NCI-H446 treated with DMSO at 0.1 percent for 48 hours (cell line): ENCODE results near the gene NHLRC4.

Experiments
- DNase-seq: peaks from one replicate; lab custom pipeline; 2025; lab: John Stamatoyannopoulos, UW

The NHLRC4 gene

DNA sequence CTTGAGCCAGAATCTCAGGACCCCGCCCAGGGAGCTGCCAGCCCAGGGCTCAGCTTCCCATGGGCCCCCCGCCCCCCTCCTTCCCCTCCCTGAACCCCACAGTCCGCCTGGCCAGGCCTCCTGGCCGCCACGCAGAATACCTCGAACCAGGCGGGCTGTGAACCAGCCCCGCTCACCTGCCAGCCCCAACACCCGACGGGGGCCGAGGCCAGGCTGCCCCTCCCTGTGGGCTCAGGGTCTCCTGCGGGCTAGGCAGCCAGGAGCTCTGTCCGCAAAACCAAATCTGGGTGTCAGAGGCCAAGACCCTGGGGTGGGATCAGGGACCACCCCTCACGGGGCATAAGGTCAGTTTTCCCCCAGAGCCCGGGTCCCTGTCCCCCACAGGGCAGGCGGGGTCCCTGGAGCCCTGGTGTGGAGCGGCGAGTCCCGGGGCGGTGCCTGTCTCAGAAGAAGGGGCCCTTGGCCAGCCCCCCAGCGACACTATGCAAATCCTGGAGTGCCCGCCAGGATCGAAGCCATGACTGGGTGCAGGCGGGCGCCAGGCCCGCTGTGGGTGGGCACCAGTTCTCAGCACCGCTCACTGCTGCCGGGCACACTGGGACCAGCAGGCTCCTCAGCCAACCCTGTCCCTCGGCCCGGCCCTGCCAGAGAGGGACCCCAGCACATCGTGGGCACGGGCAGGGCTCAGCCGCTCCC lies 13.1 kb upstream of the NHLRC4 start:
- DNase-seq = no peak

DNA sequence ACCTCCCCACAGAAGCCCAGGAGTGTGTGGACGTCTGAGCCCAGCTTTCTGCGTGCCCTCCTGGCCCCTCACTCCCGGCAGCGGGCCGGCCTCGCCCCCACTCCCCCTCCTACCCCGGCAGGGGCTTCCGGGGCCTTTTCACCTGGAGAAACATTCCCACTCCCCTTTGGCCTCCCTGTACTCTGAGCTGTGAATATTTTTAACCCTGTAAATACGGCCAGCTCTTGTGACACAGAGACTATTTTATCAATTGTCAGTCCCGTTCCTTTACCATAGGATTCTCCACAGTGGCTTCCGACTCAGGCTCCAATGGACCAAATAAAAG lies 12.5 kb upstream of the NHLRC4 start:
- DNase-seq = no peak

DNA sequence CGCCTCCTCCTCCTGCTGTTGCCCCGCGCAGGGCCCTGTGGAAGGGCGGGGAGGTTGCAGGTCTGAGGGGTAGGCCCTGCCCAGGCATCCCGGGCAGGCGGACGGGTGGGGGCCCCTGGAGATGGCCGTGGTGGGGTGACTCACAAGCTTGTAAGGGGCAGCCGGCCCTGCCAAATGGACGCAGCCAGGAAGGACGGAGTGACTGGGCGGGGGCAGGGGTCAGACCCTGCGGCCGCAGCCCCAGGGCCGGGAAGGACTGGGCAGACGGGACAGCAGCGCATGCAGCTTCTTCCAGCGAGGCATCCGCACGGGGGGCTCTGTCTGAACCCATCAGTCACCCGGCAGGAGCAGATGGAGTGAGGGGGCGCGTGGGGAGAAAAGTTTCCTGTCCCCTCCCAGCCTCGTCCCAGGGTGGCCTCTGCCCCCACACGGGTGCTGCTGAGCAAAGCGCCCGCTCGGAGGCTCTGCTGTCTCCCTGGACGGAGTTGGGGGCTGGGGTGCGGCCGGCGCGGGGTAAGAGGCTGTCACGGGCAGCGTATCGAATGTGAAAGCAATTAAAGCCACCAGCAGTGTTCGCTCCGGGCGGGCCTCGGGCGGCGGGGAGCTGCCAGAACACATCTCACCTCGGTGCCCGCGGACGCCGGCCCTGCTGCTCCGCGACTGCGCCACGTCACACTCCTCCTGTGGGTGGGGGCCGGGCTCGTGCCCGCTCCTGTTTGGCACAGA lies 12.0 kb upstream of the NHLRC4 start:
- DNase-seq = no peak

DNA sequence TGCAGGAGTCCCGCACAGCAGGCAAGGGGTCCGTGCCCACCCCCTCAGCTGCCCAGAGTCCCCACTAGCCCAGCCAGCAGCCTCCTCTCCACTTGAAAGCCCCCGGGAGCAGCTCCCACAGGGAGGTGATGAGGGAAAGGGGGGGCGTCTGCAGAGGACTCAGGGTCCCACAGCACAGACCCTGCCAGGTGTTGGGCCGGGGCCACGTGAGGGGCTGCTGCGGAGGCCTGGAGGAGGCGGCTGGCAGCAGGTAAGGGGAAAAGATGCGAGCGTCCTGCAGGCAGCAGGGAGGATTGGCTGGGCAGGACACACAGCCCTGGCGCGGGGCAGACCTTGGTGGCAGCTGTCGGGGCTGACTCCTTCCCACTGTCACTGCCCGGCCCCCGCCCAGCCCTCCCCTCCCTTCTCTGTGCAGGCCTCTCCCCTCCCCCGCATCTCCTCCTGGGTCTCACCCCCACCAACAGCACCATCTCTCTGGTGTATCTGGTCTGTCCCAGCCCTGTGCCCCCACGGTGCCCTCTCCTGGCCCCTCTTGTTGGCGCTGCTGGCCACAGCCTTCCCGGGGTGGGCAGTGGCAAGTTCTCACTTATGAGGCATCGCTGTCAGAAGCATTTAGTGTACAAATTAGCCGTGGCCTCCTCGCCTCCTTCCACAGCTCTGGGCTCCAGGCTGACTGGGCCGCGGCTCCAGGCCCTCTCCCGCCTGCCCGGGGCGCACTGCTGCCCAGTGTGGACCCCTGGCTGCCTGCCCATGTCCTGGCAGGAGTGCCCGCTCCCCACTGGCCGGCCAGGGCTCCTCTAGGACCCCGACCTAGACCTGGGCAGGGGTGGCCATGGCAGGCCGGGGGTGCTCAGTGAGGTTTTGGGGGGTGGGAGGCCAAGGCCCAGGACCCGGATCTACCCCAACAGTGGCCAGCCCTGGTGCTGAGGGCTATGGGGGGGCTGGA lies 11.0 kb upstream of the NHLRC4 start:
- no peak for DNase-seq

DNA sequence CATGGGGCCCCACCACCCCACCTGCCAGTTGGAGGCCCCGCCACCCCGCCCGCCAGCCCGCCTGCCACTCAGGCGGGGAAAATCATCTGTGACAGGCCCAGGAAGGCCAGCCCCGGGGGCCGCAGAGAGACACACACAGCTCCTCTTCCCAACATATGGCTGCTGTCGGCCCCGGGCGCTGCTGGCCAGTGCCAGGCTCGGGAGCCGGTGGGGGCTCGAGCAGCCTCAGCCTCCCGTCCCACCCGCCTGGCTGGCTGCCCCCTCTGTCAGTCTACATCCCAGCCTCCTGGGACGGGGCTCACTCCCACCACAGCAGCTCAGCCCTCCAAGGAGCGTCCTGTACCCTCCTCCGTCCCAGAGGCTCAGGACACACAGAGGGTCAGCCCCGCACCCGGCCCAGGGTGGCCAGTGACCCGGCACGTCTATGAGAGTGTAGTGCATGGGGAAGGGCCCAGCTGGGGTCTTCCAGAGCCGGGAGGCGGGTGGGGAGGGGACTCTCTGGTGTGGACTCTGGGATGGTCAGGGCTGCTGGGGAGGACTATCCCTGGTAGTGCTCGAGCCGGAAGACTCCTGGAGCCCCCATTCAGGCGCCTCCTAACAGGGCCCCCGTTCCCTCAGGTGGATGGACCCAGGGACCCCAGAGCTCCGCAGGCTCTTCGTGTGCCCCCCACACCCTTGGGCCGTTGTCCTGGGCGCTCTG lies 10.2 kb upstream of the NHLRC4 start:
- no peak for DNase-seq

DNA sequence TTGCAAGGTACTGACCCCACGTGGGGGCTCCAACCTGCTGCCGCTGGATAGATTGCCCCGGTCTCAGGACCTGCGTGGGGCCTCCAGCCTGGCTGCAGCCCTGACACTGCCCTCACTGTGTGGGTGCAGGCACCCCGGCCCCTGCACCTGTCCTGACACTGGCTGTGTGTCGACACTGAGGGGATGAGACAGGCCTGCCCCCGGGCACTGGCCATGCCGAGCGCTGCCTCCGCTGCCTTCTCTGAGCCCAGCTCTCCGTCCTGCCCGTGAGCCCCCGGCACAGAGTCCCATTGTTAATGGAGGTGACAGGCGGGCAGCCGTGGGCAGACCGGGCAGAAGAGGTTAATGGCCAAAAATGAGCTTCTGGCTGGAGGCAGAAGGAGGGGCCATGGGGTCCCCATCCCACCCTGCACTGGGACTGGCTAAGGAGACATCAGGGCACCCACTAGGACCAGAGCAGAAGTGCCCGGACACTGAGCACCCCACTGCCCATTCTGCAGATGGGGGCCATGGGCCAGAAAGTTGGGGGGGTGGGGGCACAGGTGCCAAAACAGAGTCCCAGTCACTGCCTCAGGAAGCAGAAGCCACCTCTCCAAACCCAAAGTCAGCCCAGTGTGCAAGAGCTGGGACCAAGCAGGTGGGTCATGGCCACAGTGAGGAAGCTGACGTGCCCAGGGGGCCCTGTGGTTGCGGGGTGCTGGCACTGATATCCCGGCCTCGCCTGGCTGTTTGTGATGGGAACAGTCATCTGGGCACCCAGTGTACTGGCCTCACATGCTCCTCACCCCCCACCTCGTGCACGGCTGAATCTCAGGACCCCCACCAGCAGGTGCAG lies 9.1 kb upstream of the NHLRC4 start:
- DNase-seq = no peak

DNA sequence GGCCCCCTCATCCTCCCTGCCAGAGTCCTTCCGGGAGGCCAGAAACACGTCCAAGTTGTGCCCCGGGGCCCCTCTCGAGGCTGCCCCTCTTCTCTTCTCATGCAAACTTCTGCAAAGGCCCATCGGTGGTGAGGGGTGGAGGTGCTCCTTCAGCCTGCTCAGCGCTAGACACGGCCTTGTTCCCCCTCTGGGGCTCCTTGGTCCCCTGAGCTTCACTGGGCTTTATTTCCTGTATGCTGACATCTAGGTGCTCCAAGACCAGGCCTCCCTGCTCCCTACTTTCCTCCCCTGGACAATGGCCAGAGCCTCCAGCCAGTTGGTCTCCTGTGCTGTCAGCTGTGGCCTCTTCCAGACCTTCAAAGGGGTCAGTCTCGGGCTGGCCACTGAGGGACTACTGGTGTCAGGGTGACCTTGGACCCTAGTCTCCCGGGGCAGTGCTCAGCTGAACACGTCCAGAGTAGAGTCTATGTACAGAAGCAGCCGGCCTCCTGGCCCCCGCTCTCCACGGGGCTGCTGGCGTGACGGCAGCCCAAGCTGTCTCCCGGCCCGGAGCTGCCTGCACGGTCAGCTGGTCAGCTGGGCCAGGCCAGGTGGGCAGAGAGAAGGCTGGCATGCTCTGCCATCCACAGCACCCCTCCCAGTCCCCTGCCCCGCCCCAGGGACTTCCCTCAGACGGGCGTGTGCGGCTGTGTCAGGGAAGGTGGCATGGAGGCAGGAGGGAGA lies 8.3 kb upstream of the NHLRC4 start:
- DNase-seq = no peak

DNA sequence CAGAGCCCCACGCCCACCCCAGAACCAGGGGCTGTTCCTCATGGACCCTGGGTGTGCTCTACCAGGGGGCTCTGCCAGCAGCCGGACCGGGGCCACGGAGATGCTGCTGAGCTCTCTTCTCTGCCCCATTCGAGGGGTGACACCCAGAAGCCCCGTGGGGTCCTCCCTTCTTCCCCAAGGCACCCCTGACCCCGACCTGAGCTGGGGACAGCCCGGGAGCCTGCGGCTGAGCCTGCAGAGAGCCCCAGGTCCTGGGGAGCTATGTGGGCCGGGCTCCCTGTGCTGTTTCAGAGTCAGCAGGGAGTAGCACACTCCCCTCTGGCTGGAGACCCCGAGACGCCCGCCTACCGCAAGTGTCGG lies 7.8 kb upstream of the NHLRC4 start:
- no peak for DNase-seq

DNA sequence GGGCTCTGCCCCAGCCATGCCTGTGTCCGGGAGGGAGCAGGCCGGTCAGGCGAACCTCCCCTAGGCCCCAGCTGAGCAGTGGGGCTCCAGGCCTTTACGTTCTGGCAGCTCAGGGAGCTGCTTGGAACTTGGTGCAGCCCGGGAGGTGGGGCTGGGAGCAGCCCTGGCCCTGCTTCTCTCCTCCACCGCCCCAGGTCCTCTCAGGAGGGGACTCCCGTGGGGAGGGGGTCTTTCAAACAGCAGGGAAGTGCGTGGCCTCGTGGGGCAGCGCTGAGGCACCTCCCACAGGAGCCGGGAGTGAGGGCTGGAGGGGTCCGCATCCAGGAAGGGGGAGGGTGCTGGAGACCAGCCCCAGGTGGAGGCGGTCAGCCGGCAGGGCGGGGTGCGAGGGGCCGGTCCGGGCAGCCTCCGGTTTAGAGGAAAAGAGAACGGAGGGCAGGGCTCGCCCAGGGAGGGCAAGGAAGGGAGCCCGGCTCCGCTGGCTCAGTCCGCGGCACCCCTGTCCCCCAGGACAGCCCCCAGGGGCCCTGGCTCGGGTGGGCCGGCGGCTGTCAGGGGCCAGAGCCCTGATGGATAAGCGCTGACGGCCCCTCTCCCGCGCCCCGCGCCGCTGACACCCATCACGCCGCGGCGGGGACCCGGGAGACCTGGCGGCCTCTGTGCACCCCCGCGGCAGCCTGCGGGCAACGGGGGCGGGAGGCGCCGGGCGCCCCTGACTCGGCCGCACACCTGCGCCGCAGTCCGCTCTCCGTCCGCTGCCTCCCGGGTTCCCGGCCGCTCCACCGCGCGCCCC lies 7.2 kb upstream of the NHLRC4 start:
- DNase-seq = no peak

DNA sequence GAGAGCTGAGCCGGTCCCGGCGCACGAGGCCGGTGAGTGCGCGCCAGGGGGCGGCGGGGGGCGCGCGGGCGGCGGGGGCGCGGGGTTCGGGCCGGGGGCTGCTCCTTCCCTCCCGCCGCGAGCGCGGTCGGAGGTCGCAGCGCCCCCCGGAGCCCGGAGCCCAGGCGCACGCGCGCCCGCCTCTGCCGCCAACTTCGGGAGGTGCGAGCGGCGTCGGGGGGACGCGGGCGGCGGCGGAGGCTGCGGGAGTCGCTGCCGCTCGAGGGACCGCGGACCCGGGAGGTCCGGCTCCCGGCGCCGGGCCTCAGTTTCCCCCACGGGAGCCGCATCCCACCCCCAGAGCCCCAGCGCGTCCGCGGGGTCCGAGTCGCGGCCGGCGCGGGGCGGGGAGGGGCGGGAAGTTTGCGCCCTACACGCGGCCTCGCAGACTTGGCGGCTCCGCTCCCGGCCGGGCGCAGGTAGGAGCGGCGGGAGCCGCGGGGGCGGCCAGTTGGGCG lies 6.6 kb upstream of the NHLRC4 start, which contains the start of gene PRR35:
PRR35 (plus strand) TSS at position 191 of the 497 bp plus-strand sequence. CDS start 2,901 bp downstream, outside the sequence.
- no peak for DNase-seq

DNA sequence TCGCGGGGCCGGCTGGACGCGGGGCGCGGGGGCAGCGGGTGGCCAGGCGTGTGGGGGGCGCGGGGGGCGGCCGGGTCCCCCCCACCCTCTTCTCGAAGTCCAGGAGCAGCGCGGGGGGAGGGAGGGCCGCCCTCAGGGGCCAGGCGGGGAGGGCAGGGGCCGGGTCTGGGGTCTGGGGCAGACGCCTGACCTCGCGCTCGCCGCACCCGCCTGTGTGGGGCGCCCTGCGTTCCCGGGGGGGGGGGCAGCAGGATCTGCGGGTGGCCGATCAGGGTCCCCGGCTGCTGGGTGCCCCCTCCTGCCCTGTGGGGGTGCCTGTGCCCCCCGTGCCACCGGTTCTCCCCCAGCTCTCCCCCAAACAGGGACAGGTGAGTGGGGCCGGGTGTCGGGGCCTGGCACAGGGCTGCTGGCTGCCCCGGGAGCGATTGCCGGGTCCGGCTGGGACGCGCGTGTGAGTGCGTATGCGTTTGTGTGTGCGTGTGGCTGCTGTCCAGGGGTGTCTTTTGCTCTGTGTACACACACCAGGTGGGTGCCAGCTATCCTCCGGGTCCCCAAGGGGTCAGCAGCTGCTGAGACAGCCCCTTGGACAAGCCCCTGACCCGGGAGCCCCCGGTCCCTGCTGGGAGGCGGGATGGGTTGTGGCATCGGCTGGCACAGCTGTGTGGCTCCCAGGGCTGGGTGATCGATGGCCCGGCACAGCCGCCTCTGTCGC lies 5.9 kb upstream of the NHLRC4 start:
- no peak for DNase-seq

DNA sequence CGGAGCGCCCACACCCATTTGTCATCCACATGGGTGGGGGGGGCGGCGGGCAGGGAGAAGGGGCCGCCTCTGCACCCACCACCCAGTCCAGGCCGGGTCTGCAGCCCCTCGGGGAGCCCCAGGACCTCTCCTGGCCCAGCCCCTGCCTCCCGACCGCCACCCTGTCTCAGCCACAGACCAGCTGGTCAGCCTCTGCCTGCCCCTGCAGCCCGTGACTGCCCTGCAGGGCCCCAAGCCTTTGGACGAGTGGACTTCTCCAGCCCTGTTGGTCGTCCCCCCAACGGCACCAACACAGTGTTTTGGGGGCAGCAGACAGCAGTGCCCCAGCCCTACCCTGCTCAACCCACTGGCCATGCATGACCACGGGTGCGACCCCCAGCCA lies 5.4 kb upstream of the NHLRC4 start:
- DNase-seq = no peak

DNA sequence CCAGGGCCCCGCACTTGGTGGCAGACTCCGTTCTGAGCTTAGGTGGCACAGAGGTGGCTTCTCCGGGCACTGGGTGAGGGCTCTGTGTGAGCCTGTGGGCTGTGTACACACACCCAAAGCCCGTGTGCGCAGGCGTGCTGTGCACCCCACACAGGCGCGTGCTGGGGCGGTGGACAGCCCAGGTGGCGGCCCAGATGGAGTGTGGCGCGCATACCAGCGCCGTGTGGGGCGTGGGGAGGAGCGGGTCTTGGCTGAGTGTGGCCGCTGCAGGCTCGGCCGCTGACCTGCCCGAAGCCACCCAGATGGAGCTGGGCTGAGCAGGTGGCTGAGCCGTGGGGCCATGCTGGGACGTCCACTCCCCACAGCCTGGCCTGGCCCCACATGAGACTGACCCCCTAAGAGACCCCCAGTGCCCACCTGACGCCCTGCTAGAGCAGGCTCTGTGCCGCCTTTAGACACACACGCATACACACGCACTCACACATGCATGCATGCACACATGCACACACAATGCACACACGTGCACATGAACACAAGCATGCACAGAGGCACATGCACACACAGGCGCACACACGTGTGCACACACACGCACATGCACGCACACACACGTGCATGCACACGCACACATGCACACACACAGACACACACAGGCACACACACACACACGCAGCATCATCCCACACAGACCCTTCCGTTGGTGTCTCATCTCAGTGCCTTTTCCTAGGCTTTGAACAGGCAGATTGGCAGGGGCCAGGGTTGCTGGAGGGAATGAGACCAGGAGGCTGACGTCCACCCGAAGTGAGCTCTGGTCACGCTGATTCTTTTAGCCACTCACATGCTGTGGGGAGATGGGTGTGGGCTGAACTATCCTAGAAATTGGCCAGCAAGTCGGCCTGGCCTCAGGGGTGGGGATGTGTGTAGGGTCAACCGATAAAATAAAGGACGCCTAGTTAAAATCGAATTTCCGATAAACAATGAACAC lies 4.6 kb upstream of the NHLRC4 start:
- DNase-seq = no peak

DNA sequence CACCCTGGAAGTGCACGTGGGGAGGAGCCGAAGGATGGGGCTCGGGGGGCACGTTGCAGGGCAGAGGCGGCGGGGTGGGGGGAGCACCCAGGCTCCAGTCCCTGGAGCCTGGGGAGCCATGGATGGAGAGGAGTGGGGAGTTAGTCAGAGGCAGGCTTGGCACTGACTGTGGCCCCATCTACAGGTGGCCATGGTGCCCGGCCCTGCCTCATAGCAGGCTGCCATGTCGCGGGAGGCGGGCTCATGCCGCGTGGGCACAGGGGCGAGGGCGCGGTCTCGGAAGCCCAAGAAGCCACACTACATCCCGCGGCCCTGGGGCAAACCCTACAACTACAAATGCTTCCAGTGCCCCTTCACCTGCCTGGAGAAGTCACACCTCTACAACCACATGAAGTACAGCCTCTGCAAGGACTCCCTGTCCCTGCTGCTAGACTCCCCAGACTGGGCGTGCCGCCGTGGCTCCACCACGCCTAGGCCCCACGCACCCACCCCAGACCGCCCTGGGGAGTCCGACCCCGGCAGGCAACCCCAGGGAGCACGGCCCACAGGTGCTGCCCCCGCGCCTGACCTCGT lies 3.6 kb upstream of the NHLRC4 start:
- DNase-seq = no peak

DNA sequence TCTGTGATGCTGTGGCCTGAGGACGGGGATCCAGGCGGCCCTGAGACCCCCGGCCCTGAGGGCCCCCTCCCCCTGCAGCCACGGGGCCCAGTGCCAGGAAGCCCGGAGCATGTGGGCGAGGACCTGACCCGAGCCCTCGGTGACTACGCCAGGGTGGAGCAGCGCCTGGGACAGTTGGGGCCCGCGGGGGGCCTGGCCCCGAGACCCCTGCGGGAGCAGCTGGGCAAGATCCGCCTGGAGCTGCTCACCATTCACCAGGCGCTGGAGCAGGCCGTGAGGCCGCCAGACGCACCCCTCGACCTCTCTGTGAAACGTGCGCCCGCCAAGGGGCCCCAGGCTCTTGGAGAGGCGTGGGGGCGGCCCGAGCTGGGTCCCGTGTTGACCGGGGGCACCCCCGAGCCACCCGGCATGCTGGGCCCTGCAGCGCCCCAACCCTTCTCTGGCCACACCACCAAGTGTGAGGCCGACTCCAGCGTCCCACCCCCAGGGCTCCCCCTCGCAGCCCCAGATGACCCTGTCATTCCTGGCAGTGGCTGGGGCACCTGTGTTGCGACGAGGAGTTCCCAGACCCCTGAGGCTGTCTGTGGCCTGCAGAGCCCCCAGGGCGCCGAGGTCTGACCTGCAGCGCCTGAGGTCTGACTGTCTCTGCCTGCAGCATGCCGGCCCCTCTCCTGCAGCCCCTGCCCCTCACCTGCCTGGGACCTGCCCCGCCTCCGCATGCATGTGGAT lies 2.0 kb upstream of the NHLRC4 start:
- no peak for DNase-seq

DNA sequence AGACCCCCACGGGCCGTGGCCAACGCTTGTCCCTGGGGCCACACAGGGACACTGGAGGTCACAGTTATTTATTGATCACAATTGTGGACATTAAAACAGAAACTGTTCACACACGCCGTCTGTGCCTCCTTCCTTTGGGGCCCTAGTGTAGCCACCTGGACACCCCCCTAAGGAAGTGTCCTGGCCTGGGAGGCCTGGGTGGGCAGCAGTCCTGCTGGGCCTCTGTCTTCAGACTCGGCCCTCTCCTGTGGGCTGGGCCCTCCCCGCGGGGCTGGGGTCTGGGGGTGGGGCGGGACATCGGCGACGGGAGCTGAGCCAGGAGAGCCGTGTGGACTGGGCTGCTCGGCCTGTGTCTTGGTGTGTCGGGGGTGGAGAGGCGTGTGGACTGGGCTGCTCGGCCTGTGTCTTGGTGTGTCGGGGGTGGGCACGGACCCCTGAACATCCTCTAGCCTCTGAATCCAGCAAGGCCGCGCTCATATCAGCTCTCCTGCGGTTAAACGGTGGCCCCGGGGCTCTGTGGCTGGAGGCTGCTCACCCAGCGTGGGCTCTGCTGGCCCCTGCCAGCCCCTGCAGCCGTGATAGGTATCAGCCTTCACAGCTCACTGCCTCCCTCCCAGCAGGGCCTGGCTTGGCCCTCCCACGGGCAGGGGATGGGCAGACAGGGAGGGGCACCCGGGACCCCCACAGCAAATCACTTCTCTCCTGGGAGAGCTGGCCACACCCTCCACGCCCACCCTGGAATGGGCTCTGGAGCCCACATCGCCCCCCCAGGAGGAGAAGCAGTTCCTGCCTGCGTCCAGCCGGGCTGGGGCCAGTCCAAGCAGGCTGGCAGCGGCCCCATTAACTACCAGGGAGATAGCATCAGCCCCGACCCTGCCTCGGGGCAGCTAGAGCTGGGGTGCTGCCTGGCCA lies 1.1 kb upstream of the NHLRC4 start:
- DNase-seq = no peak
